ENCODE results near the gene CLK1.

Gene CLK1

DNA sequence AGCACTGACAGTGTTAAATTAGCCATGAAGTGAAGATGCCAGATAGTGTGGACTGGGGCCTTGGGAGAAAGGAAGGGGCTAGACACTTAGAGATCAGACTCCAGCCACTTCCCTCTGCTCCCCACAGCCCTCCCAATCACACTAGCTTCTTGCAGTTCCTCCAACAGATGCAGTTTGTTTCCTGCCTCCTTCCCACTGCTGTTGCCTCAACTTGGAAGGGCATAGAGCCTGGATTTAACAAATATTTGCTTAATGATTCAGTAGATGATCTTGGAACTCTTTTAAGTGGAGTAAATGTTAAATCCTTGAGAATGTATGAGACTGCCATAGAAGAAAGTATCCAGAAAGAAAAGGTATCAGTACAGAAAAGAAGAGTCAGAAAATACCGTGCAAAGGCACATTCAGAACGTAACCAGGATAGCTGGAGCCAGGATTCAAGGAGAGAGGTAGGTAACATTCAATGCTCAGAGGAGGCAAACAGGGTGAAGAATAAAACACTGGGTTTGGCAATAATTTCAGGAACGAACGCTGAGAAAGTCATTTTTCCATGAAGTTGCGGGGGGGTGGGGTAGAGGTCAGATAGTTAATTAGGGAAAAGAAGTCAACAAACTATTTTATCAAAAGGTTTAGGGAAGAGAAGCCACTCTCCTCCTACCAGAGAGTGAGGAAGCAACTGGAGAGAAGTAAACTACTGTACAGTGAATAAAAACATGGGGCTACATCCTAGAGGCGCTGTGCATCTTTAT is 54.0 kb downstream of the CLK1 start:
- peak; percentile 74 for DNase-seq

DNA sequence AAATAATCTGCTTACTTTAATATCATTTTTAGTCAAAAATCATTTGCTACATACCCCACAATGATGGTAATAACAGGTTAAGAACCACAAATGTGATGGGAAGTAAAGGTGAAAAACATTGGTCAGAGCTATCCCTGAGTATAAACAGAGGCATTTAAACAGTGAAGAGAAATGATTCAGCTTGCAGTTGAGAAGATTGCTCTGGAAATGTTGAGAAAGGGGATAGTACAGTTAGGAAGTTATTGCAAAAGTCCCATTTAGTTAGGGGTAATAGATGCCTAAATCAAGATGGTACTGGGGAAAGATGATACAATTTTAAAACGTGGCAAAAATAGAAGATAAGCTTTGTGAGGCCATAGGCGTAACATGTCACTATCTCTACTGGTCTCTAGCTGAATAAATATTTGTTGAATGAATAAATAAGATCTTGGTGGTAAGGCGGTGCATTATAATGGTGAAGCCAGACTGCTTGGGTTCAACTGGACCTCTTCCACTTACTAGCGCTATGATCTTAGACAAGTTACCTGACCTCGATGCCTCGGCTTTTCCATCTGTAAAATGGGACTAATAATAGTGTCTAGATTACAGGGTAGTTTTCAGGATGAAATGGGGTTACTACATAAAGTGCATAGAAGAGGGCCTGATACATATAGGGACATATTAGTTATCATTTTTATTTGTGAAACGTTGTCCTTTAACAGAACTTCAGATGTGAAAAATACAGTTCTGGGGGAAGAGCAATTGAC is 54.8 kb downstream of the CLK1 start:
- DNase-seq: no peak
